H1 (cell line): ENCODE results near the gene POLR3H. TPM values are rescaled to one million over a fixed set of nuclear protein-coding genes. Genes with fewer than 3 reads are reported as not detected.

ENCODE experiments used
- CBX5 ChIP-seq: fragments of 300-800, 300-1000 bp; sonication (generic); IDR thresholded peaks from 2 replicates; pipeline ENCODE4 v1.7.1; 2016; ENCODE audit warnings: antibody characterized with exemption, low read length, low read depth
- CBX8 ChIP-seq: fragments of 300-800, 300-1000 bp; sonication (generic); IDR thresholded peaks from 2 replicates; pipeline ENCODE4 v1.7.1; 2016; ENCODE audit warnings: low read depth, low read length, borderline replicate concordance
- FOSL1 ChIP-seq: IDR thresholded peaks from 2 replicates; pipeline ENCODE4 v1.6.1; 2011; ENCODE audit warnings: mild to moderate bottlenecking, low read depth, low read length, moderate library complexity; ENCODE audit not compliant: insufficient read depth
- HDAC2 ChIP-seq, 2 experiments: fragments of 300-600 bp in 1 of 2; sonication (generic) in 1 of 2; IDR thresholded peaks; 2 replicates each; pipeline ENCODE4 v1.6.1; 2011 to 2012; ENCODE audit warnings: low read depth in 2 of 2, low read length in 2 of 2, mild to moderate bottlenecking in 2 of 2, moderate library complexity in 2 of 2, borderline replicate concordance in 1 of 2, inconsistent platforms in 1 of 2
- RXRA ChIP-seq: IDR thresholded peaks from 2 replicates; pipeline ENCODE4 v1.6.1; 2011; ENCODE audit warnings: low read depth, mild to moderate bottlenecking, low read length, moderate library complexity; ENCODE audit not compliant: insufficient read depth
- SP2 ChIP-seq: IDR thresholded peaks from 2 replicates; pipeline ENCODE4 v1.6.1; 2012; ENCODE audit warnings: mild to moderate bottlenecking, low read length, inconsistent platforms
- TAF7 ChIP-seq: optimal IDR thresholded peaks from 2 replicates; pipeline ENCODE3; 2011; ENCODE audit warnings: low read depth, mild to moderate bottlenecking, inconsistent platforms, low read length, moderate library complexity, borderline replicate concordance
- USF2 ChIP-seq: IDR thresholded peaks from 2 replicates; pipeline ENCODE4 v1.6.1; 2011; ENCODE audit warnings: low read length, improper control_type of control experiment
- polyA plus RNA-seq, 7 experiments: library from polyadenylated mRNA; depleted of rRNA in 3 of 7; stranded (reverse) in 5 of 7; unstranded in 2 of 7; fragments of >200 nt in 5 of 7; fragments of 200-250 nt in 2 of 7; gene quantifications; 1 replicate in 5 of 7; 2 replicates in 1 of 7; 4 replicates in 1 of 7; pipeline versions ENCODE4 v1.2.1 to v1.2.3, GENCODE V29; 2011 to 2013; ENCODE audit warnings: missing spikeins in 2 of 7, mixed read lengths in 2 of 7
- total RNA-seq: library from RNA; stranded (reverse); fragmentation: NEBNext Ultra II Directional; extraction: Animal tissue kit (Norgen Biotek cat#: 25700); gene quantifications from 2 replicates; pipeline ENCODE4 v1.2.1, GENCODE V29; 2021

The POLR3H gene
- total and polyA plus RNA-seq, 2 of the 8 experiments (the other 6 are each of a cell fraction or from before 2014, with no cell fraction given): 29.7 to 39.2 TPM

- TF ChIP-seq TAF7: no peak
- no peak for TF ChIP-seq RXRA
- TF ChIP-seq SP2: no peak
- no peak for TF ChIP-seq HDAC2 (IDR thresholded peaks at IDR 0.05; ENCODE audit: borderline replicate concordance in 1 of 2, low read depth in 2 of 2, low read length in 2 of 2)
- TF ChIP-seq CBX8: no peak
- TF ChIP-seq CBX5: no peak
- TF ChIP-seq USF2: no peak
- no peak for TF ChIP-seq FOSL1
Observed at GRCh38 chr22:41537203-41537602, 7.1 kb downstream of the POLR3H start (continued).
